ENCODE measurements around the gene INPP5D.

Gene INPP5D

GRCh38 chr2:233081731-233082221 lies 21.6 kb downstream of the INPP5D start:
- no peak overlapping the region for H3K4me3 ChIP-seq (ENCODE audit: low read length)
- no peak for TF ChIP-seq CTCF (IDR thresholded peaks at IDR 0.05; ENCODE audit: insufficient read depth, low read depth, low read length, missing control alignments)
- no peak for DNase-seq (ENCODE audit: low read depth)

- no peak for DNase-seq (ENCODE audit: low read depth)
- no peak for TF ChIP-seq CTCF (IDR thresholded peaks at IDR 0.05; ENCODE audit: insufficient read depth, low read depth, low read length, missing control alignments)
- no peak overlapping the region for H3K4me3 ChIP-seq (ENCODE audit: low read length)
Observed at GRCh38 chr2:233082222-233082930, 22.2 kb downstream of the INPP5D start.

- no peak overlapping the region for H3K4me3 ChIP-seq (ENCODE audit: low read length)
- no peak for DNase-seq (ENCODE audit: low read depth)
Observed at GRCh38 chr2:233082931-233083755, 23.0 kb downstream of the INPP5D start.

GRCh38 chr2:233083782-233084181 lies 23.6 kb downstream of the INPP5D start:
- no peak for TF ChIP-seq CTCF (IDR thresholded peaks at IDR 0.05; ENCODE audit: insufficient read depth, low read depth, low read length, missing control alignments)
- no peak overlapping the region for H3K4me3 ChIP-seq (ENCODE audit: low read length)
- no peak for DNase-seq (ENCODE audit: low read depth)

More at GRCh38 chr2:233082931-233083755, 23.0 kb downstream of the INPP5D start:
- TF ChIP-seq CTCF (IDR thresholded peaks at IDR 0.05; ENCODE audit: insufficient read depth, low read depth, low read length, missing control alignments) = no peak

- no peak for TF ChIP-seq CTCF (IDR thresholded peaks at IDR 0.05; ENCODE audit: insufficient read depth, low read depth, low read length, missing control alignments)
- peak; percentile 23 for DNase-seq (ENCODE audit: low read depth)
- H3K4me3 ChIP-seq (ENCODE audit: low read length) = no peak overlapping the region
Observed at GRCh38 chr2:233084488-233084887, 24.3 kb downstream of the INPP5D start.

- no peak overlapping the region for H3K4me3 ChIP-seq (ENCODE audit: low read length)
Observed at GRCh38 chr2:233085037-233085838, 25.1 kb downstream of the INPP5D start.

More at GRCh38 chr2:233085037-233085838, 25.1 kb downstream of the INPP5D start:
- DNase-seq (ENCODE audit: low read depth) = no peak
- no peak for TF ChIP-seq CTCF (IDR thresholded peaks at IDR 0.05; ENCODE audit: insufficient read depth, low read depth, low read length, missing control alignments)

Measured in epithelial cell of esophagus (primary cell).